Lung (tissue), 12 donors: ENCODE data around the gene RXRA. TPM values are rescaled to one million over a fixed set of nuclear protein-coding genes. Genes with fewer than 3 reads are reported as not detected.

Experiments used
- ATAC-seq: fragments of 200-7000 bp; cut with Tn5 transposase; one replicate; pipeline ENCODE4 v1.9.1; 2020; ENCODE audit warnings: moderate number of reproducible peaks; ENCODE audit not compliant: insufficient read depth, low FRiP score
- DNase-seq, 3 donors: peaks; one replicate each; pipeline ENCODE4 v3.0.0-alpha.2; 2013 to 2017
- H3K27ac ChIP-seq, 2 donors: one replicate each; pipeline ENCODE4 v1.5.1; 2013; ENCODE audit warnings: mild to moderate bottlenecking in 2 of 2, moderate library complexity in 2 of 2, control low read depth in 1 of 2, inconsistent platforms in 1 of 2, low read depth in 1 of 2, low read length in 1 of 2
- H3K27me3 ChIP-seq, 3 donors: one replicate each; pipeline ENCODE4 v1.5.1; 2013; ENCODE audit warnings: low read length in 2 of 3; ENCODE audit not compliant: control insufficient read depth in 3 of 3, insufficient read depth in 3 of 3
- H3K36me3 ChIP-seq, 4 donors: one replicate each; pipeline ENCODE4 v1.5.1; 2013; ENCODE audit warnings: low read length in 4 of 4, mild to moderate bottlenecking in 1 of 4, moderate library complexity in 1 of 4; ENCODE audit not compliant: control insufficient read depth in 4 of 4, insufficient read depth in 4 of 4
- H3K4me1 ChIP-seq, 5 donors: one replicate each; pipeline ENCODE4 v1.5.1; 2013; ENCODE audit warnings: low read length in 5 of 5, mild to moderate bottlenecking in 2 of 5, moderate library complexity in 1 of 5; ENCODE audit not compliant: control insufficient read depth in 5 of 5, insufficient read depth in 5 of 5
- H3K4me3 ChIP-seq: one replicate; pipeline ENCODE4 v1.5.1; 2013; ENCODE audit warnings: mild to moderate bottlenecking, control low read depth, moderate library complexity
- H3K9ac ChIP-seq, 2 donors: one replicate each; pipeline ENCODE4 v1.5.1; 2013; ENCODE audit warnings: low read length in 2 of 2, control low read depth in 1 of 2; ENCODE audit not compliant: insufficient read depth in 1 of 2
- H3K9me3 ChIP-seq, 4 donors: one replicate each; pipeline ENCODE4 v1.5.1; 2013; ENCODE audit warnings: low read length in 3 of 4, mild to moderate bottlenecking in 1 of 4, moderate library complexity in 1 of 4; ENCODE audit not compliant: control insufficient read depth in 4 of 4, insufficient read depth in 3 of 4
- WGBS, 2 donors: extraction: QIAGEN DNeasy Blood & Tissue Kit; methylation state at CpG; one replicate each; pipeline ENCODE4 v1.1.7; 2013; 5-methylcytosine and 5-hydroxymethylcytosine counted together
- polyA plus RNA-seq, 2 donors: library from polyadenylated mRNA; stranded (reverse); fragments of 200-250 nt; gene quantifications; one replicate each; pipeline ENCODE4 v1.2.1, GENCODE V29; 2013
- total RNA-seq, 2 donors: library from RNA; depleted of rRNA in 1 of 2; stranded (reverse); fragments of >200 nt in 1 of 2; gene quantifications; one replicate each; pipeline ENCODE4 v1.2.1, GENCODE V29; 2014 to 2021
- TF ChIP-seq, protein P1 (sequence below): IDR thresholded peaks from 2 replicates; pipeline ENCODE4 v1.5.1; 2012; ENCODE audit warnings: mild to moderate bottlenecking; ENCODE audit errors: control extremely low read depth, extremely low read depth
- donor health status: control.
- donor health status: control.
- donor health status: Bipolar disorder and iron deficiency.
- donor health status: healthy.
- donor health status: DM: yes; HTN: yes; CAD: no.

The RXRA gene
- total and polyA plus RNA-seq, 4 donors = 24.2 to 85.2 (median 52.2) TPM

DNA sequence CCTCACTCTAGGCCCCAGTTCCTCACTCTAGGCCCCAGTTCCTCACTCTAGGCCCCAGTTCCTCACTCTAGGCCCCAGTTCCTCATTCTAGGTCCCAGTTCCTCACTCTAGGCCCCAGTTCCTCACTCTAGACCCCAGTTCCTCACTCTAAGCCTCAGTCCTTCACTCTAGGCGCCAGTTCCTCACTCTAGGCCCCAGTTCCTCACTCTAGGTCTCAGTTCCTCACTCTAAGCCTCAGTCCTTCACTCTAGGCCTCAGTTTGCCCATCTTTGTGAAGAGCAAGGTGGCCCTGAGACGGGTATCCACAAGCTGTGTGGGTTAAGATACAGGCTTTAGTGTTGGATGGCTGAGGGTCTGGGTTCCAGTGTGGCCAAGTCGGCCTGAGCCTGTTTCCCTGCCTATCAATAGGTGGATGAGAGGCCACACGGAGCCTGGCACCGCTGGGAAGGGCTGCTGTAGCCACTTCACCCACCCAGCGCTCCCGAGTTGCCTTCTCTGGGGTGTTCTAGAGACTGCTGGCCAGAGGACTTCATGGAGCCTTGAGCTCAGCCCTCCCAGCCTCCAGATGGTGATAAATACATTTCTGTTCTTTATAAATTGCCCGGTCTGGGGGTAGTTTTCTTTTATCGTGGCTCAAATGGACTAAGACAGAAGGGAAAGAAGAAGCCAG lies 150.2 kb downstream of the RXRA start:
- Histone ChIP-seq H3K9me3 (no peaks in the 10 kb centered on the region), H3K4me3 (no peak overlapping the region), H3K9ac (peak overlapping the region in 1 of 2 donors; percentile 61), H3K27ac (peak overlapping the region in 1 of 2 donors; percentile 42), H3K36me3 (no peaks in the 10 kb centered on the region), H3K27me3 (no peaks in the 10 kb centered on the region), H3K4me1 (peaks cover 0 to 24% (median 3%) of the 10 kb centered on the region in 5 donors)
- TF ChIP-seq, protein P1, sequence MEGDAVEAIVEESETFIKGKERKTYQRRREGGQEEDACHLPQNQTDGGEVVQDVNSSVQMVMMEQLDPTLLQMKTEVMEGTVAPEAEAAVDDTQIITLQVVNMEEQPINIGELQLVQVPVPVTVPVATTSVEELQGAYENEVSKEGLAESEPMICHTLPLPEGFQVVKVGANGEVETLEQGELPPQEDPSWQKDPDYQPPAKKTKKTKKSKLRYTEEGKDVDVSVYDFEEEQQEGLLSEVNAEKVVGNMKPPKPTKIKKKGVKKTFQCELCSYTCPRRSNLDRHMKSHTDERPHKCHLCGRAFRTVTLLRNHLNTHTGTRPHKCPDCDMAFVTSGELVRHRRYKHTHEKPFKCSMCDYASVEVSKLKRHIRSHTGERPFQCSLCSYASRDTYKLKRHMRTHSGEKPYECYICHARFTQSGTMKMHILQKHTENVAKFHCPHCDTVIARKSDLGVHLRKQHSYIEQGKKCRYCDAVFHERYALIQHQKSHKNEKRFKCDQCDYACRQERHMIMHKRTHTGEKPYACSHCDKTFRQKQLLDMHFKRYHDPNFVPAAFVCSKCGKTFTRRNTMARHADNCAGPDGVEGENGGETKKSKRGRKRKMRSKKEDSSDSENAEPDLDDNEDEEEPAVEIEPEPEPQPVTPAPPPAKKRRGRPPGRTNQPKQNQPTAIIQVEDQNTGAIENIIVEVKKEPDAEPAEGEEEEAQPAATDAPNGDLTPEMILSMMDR = no peak
- DNase-seq = no peak
- ATAC-seq = no peak
- WGBS, 2 donors = 97 to 98% methylated on average over 9 of the region's 9 CpGs

DNA sequence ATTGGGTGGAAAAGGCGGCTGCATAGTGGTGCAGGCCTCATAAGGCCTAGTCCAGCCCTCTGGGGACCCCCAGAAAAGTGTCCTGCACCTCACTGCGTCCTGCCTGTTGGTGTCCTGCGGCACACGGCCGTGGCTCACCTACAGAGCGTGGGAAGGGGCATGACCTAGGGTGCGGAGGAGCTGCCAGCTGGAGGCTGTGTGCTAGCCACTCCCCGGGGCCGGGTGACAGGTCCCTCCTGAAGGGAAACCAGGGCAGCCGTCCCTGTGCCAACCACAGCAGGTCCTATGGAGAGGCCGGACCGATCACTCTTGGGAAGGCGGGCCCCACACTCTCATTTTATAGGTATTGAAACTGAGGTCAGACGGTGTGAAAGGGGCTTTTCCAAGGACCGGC lies 150.7 kb downstream of the RXRA start:
- DNase-seq (no peak), ATAC-seq (no peak)
- Histone ChIP-seq H3K27me3 (no peaks in the 10 kb centered on the region), H3K9me3 (no peaks in the 10 kb centered on the region), H3K27ac (no peak overlapping the region), H3K9ac (no peak overlapping the region), H3K36me3 (no peaks in the 10 kb centered on the region), H3K4me3 (no peak overlapping the region), H3K4me1 (peaks cover 0 to 24% (median 3%) of the 10 kb centered on the region in 5 donors)
- 94 to 97% methylated on average over 15 of the region's 15 CpGs for WGBS, 2 donors
- TF ChIP-seq, protein P1 = no peak

DNA sequence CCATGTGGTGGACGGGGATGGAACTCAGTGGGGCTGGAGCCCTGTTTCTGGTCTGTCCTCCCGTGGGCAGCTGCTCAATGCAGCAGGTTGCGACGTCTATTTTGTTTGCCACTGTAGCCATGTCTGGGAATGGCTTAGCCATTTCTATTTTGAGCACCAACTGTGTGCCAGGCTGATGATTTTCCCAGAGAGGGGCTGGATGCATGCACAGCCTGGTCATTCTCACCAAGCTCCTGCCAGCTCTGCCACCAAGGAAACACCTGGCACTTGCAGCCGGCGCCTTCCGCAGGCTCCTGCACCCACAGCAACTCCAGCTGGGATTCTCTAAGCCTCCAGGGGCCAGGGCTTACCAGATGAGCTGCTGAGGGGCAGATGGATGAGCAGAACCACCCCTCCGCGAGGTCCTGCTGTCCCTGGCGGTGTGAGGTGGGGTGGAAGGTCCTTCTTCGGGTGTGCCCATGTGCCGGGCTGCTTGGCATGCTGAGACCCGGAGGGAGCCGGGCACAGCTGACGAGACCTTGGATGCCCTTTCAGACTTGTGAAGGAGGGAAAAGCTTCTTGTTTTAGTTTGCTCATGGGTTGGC lies 151.2 kb downstream of the RXRA start:
- no peak overlapping the region for H3K4me3 ChIP-seq
- DNase-seq = no peak
- no peaks in the 10 kb centered on the region for H3K9me3 ChIP-seq
- TF ChIP-seq, protein P1 = no peak
- no peak overlapping the region for H3K27ac ChIP-seq
- H3K27me3 ChIP-seq = no peaks in the 10 kb centered on the region
- H3K4me1 ChIP-seq = peaks cover 0 to 24% (median 3%) of the 10 kb centered on the region in 5 donors
- H3K9ac ChIP-seq = no peak overlapping the region
- 94 to 95% methylated on average over 15 of the region's 15 CpGs for WGBS, 2 donors
- H3K36me3 ChIP-seq = no peaks in the 10 kb centered on the region
- ATAC-seq = no peak
